CD14-positive monocyte (primary cell): ENCODE measurements around the gene TYRP1. TPM values are rescaled to one million over a fixed set of nuclear protein-coding genes. Genes with fewer than 3 reads are reported as not detected.

Experiments
- DNase-seq, 3 donors: peaks; one replicate each; pipeline ENCODE4 v3.0.0-alpha.2; 2011 to 2022
- H2AFZ ChIP-seq: 2 replicates; pipeline ENCODE4 v1.6.0; 2012; ENCODE audit warnings: mild to moderate bottlenecking, low read depth, low read length, inconsistent platforms; ENCODE audit not compliant: insufficient read depth, poor library complexity, severe bottlenecking
- H3K27ac ChIP-seq, 2 donors: 1 replicate in 1 of 2; 2 replicates in 1 of 2; pipeline ENCODE4 v1.5.1; 2012 to 2013; ENCODE audit warnings: low read length in 2 of 2, control low read depth in 1 of 2, inconsistent platforms in 1 of 2, low read depth in 1 of 2, mild to moderate bottlenecking in 1 of 2
- H3K27me3 ChIP-seq, 2 donors: one replicate each; pipeline versions ENCODE4 v1.6.0 to v1.6.1; 2011 to 2013; ENCODE audit warnings: low read length in 2 of 2; ENCODE audit not compliant: control insufficient read depth in 2 of 2, insufficient read depth in 2 of 2
- H3K36me3 ChIP-seq, 2 donors: replicated peaks in 1 of 2; 1 replicate in 1 of 2; 2 replicates in 1 of 2; pipeline versions ENCODE4 v1.5.1 to v1.6.1; 2012 to 2013; ENCODE audit warnings: low read length in 2 of 2, control low read depth in 1 of 2, inconsistent platforms in 1 of 2, mild to moderate bottlenecking in 1 of 2; ENCODE audit not compliant: insufficient read depth in 2 of 2, control insufficient read depth in 1 of 2
- H3K4me1 ChIP-seq, 2 donors: 1 replicate in 1 of 2; 2 replicates in 1 of 2; pipeline versions ENCODE4 v1.5.1 to v1.6.1; 2012 to 2013; ENCODE audit warnings: low read length in 2 of 2, control low read depth in 1 of 2, inconsistent platforms in 1 of 2, mild to moderate bottlenecking in 1 of 2, moderate library complexity in 1 of 2; ENCODE audit not compliant: insufficient read depth in 2 of 2, control insufficient read depth in 1 of 2
- H3K4me2 ChIP-seq: replicated peaks from 2 replicates; pipeline ENCODE3; 2012; ENCODE audit warnings: low read length, moderate library complexity, mild to moderate bottlenecking; ENCODE audit not compliant: poor library complexity, severe bottlenecking; ENCODE audit errors: extremely low read depth
- H3K4me3 ChIP-seq, 3 experiments: fragments of 200-600 bp in 1 of 3; sonication (generic) in 1 of 3; replicated peaks in 1 of 3; 1 replicate in 2 of 3; 2 replicates in 1 of 3; pipeline ENCODE4 v1.5.1; 2011 to 2013; ENCODE audit warnings: low read length in 3 of 3, mild to moderate bottlenecking in 3 of 3, control low read depth in 2 of 3, low read depth in 2 of 3, inconsistent platforms in 1 of 3, moderate library complexity in 1 of 3
- H3K79me2 ChIP-seq: 2 replicates; pipeline ENCODE4 v1.6.0; 2012; ENCODE audit warnings: mild to moderate bottlenecking, control low read depth, inconsistent platforms, low read length, moderate library complexity; ENCODE audit not compliant: insufficient read depth
- H3K9ac ChIP-seq: 2 replicates; pipeline ENCODE4 v1.6.0; 2017; ENCODE audit warnings: low read length, mild to moderate bottlenecking; ENCODE audit not compliant: insufficient read depth, poor library complexity, severe bottlenecking
- H3K9me3 ChIP-seq, 2 donors: replicated peaks in 1 of 2; 1 replicate in 1 of 2; 2 replicates in 1 of 2; pipeline versions ENCODE4 v1.5.1 to v1.6.1; 2012 to 2013; ENCODE audit warnings: low read length in 2 of 2, control low read depth in 1 of 2; ENCODE audit not compliant: control insufficient read depth in 1 of 2, insufficient read depth in 1 of 2
- H4K20me1 ChIP-seq: 2 replicates; pipeline ENCODE4 v1.6.0; 2012; ENCODE audit warnings: mild to moderate bottlenecking, low read length, control low read depth, moderate library complexity; ENCODE audit not compliant: insufficient read depth
- H3K27ac Mint-ChIP-seq, 7 donors: one replicate each; pipeline ENCODE4 v1.8.0; 2020; ENCODE audit warnings: mild to moderate bottlenecking in 7 of 7, mixed read lengths in 7 of 7, moderate library complexity in 6 of 7, inconsistent platforms in 2 of 7
- H3K27me3 Mint-ChIP-seq, 3 donors: one replicate each; pipeline ENCODE4 v1.8.0; 2021 to 2022; ENCODE audit warnings: low read depth in 3 of 3, mild to moderate bottlenecking in 3 of 3, mixed read lengths in 3 of 3, moderate library complexity in 3 of 3, inconsistent platforms in 1 of 3
- H3K36me3 Mint-ChIP-seq, 2 donors: one replicate each; pipeline ENCODE4 v1.8.0; 2020; ENCODE audit warnings: mixed read lengths in 2 of 2, inconsistent platforms in 1 of 2, mild to moderate bottlenecking in 1 of 2
- H3K4me1 Mint-ChIP-seq: one replicate; pipeline ENCODE4 v1.8.0; 2020; ENCODE audit warnings: mild to moderate bottlenecking, mixed read lengths
- H3K4me3 Mint-ChIP-seq, 2 donors: one replicate each; pipeline ENCODE4 v1.8.0; 2020; ENCODE audit warnings: mild to moderate bottlenecking in 2 of 2, mixed read lengths in 2 of 2, moderate library complexity in 1 of 2
- H3K9me3 Mint-ChIP-seq, 7 donors: one replicate each; pipeline ENCODE4 v1.8.0; 2020 to 2022; ENCODE audit warnings: mixed read lengths in 7 of 7, mild to moderate bottlenecking in 6 of 7, moderate library complexity in 6 of 7, inconsistent platforms in 2 of 7
- WGBS: methylation state at CpG from one replicate; pipeline ENCODE4 v1.1.5; 2013; ENCODE audit warnings: missing lambda C conversion rate; ENCODE audit not compliant: insufficient coverage; 5-methylcytosine and 5-hydroxymethylcytosine counted together
- intact Hi-C, 2 donors: fragments of 100-400 bp; cut with micrococcal nuclease; formaldehyde crosslinking; loops; one replicate each; pipeline versions ENCODE4 v1.15.0 to v1.15.1; 2023
- polyA plus RNA-seq, 3 donors: library from polyadenylated mRNA; depleted of rRNA in 1 of 3; unstranded in 2 of 3; stranded (reverse) in 1 of 3; fragments of 300-500 nt in 2 of 3; fragments of >200 nt in 1 of 3; fragmentation: Illumina TruSeq in 2 of 3; gene quantifications; 1 replicate in 2 of 3; 2 replicates in 1 of 3; pipeline ENCODE4 v1.2.3, GENCODE V29; 2012 to 2021
- TF ChIP-seq, protein P1 (sequence below): fragments of 200-600 bp; IDR thresholded peaks from one replicate; pipeline ENCODE4 v1.8.0; 2022; ENCODE audit warnings: antibody characterized with exemption, mild to moderate bottlenecking

Gene TYRP1
- polyA plus RNA-seq, 3 donors, result not detected

DNA sequence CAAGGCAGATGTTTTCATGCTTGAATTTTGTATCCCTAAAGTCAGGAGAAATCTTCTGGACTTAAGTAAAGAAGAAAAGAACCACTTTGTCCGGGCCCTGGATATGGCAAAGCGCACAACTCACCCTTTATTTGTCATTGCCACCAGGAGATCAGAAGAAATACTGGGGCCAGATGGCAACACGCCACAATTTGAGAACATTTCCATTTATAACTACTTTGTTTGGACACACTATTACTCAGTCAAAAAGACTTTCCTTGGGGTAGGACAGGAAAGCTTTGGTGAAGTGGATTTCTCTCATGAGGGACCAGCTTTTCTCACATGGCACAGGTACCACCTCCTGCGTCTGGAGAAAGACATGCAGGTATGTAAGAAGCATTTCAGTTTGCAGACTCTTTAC is 2.3 kb downstream of the TYRP1 start:
- Mint-ChIP-seq H3K9me3 (peaks cover 0 to 6% (median 2%) of the 10 kb centered on the region in 7 donors), H3K4me3 (no peak overlapping the region), H3K27ac (no peak overlapping the region), H3K36me3 (no peaks in the 10 kb centered on the region), H3K27me3 (no peaks in the 10 kb centered on the region), H3K4me1 (peaks cover 20% of the 10 kb centered on the region)
- Histone ChIP-seq H3K4me2 (no peak overlapping the region), H3K27ac (no peak overlapping the region), H3K4me1 (peaks cover 8 to 12% of the 10 kb centered on the region in 2 donors), H2AFZ (no peak overlapping the region), H3K36me3 (no peaks in the 10 kb centered on the region), H4K20me1 (no peaks in the 10 kb centered on the region), H3K9me3 (no peaks in the 10 kb centered on the region), H3K27me3 (no peaks in the 10 kb centered on the region), H3K4me3 (no peak overlapping the region), H3K79me2 (no peaks in the 10 kb centered on the region), H3K9ac (no peak overlapping the region)
- TF ChIP-seq, protein P1, sequence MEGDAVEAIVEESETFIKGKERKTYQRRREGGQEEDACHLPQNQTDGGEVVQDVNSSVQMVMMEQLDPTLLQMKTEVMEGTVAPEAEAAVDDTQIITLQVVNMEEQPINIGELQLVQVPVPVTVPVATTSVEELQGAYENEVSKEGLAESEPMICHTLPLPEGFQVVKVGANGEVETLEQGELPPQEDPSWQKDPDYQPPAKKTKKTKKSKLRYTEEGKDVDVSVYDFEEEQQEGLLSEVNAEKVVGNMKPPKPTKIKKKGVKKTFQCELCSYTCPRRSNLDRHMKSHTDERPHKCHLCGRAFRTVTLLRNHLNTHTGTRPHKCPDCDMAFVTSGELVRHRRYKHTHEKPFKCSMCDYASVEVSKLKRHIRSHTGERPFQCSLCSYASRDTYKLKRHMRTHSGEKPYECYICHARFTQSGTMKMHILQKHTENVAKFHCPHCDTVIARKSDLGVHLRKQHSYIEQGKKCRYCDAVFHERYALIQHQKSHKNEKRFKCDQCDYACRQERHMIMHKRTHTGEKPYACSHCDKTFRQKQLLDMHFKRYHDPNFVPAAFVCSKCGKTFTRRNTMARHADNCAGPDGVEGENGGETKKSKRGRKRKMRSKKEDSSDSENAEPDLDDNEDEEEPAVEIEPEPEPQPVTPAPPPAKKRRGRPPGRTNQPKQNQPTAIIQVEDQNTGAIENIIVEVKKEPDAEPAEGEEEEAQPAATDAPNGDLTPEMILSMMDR, result no peak
- WGBS, result 80% methylated on average over 1 of the region's 4 CpGs
- no peak for DNase-seq
- intact Hi-C loops, result no loop called here

DNA sequence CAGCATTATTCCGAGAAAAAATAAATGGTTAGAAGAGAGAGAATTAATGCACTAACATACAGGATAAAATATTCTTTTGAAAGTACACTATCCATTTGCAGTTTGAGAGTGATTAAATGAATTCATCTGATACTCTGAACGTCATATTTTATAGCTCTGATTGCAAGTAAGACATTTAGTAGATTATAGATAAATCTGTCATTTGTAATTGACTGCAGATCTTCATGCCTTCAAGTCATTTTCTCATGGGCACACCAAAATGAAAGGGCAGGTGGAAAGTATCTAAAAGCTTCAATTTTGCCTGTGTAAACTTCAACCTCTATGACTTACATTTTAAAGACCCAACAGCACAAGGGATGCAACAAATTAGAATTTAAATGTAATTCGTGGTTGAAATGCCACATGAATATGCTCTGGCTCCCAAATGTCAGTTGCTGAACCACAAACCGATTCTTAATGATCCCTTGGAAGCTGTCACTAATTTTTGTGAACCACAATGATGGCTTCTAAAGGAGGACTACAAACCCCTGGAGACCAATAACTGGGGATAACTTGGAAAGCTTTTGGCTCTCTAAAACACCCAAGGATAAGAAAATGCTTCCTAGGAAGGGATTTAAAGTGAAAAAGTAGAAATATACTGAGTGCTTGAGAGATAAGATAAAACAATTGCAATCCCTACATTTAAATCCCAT is 3.9 kb downstream of the TYRP1 start:
- no peak overlapping the region for H3K27ac Mint-ChIP-seq
- H3K9me3 Mint-ChIP-seq, result peaks cover 0 to 4% (median 0%) of the 10 kb centered on the region in 7 donors
- 27% methylated on average over 2 of the region's 4 CpGs for WGBS
- intact Hi-C loops, result no loop called here
- no peak overlapping the region for H3K9ac ChIP-seq
- no peak overlapping the region for H3K27ac ChIP-seq
- H3K79me2 ChIP-seq, result no peaks in the 10 kb centered on the region
- no peaks in the 10 kb centered on the region for H4K20me1 ChIP-seq
- H3K4me1 Mint-ChIP-seq, result peaks cover 20% of the 10 kb centered on the region
- peaks cover 0 to 2% (median 1%) of the 10 kb centered on the region in 3 donors for H3K27me3 Mint-ChIP-seq
- no peaks in the 10 kb centered on the region for H3K27me3 ChIP-seq
- no peaks in the 10 kb centered on the region for H3K36me3 ChIP-seq
- DNase-seq, result no peak
- H3K4me1 ChIP-seq, result peaks cover 8 to 12% of the 10 kb centered on the region in 2 donors
- no peaks in the 10 kb centered on the region for H3K36me3 Mint-ChIP-seq
- no peak overlapping the region for H3K4me3 ChIP-seq
- H3K4me3 Mint-ChIP-seq, result no peak overlapping the region
- H3K4me2 ChIP-seq, result no peak overlapping the region
- TF ChIP-seq, protein P1, result no peak
- H2AFZ ChIP-seq, result no peak overlapping the region
- no peaks in the 10 kb centered on the region for H3K9me3 ChIP-seq
